HG02763 (cell line): ENCODE data around the gene GDI2.
A peak's percentile ranks its signal among the peaks of the same experiment; 100 is the strongest.
"Not testable (repeated sequence)": the region's sequence is repeated elsewhere in the genome, so short reads cannot be mapped to it uniquely, and the experiment has no call there.

Source experiments
- ATAC-seq: cut with Tn5 transposase; IDR thresholded peaks from one replicate; pipeline ENCODE4 v1.9.1; 2021; ENCODE audit warnings: mild to moderate bottlenecking, moderate library complexity; ENCODE audit not compliant: unreplicated experiment

Gene GDI2

GRCh38 chr10:5828725-5829124, 15.5 kb upstream of the GDI2 start:
- no peak for ATAC-seq

- no peak for ATAC-seq
Measured at GRCh38 chr10:5827841-5828240, 14.6 kb upstream of the GDI2 start.

GRCh38 chr10:5826511-5826910, 13.3 kb upstream of the GDI2 start:
- not testable (repeated sequence) for ATAC-seq

GRCh38 chr10:5818894-5819293, 5.7 kb upstream of the GDI2 start:
- no peak for ATAC-seq

- ATAC-seq = no peak
Measured at GRCh38 chr10:5818048-5818331, 4.8 kb upstream of the GDI2 start.

GRCh38 chr10:5817322-5818047, 4.3 kb upstream of the GDI2 start:
- no peak for ATAC-seq

GRCh38 chr10:5816170-5816569, 2.9 kb upstream of the GDI2 start:
- ATAC-seq = no peak

GRCh38 chr10:5814110-5815107, 1.2 kb upstream of the GDI2 start:
- no peak for ATAC-seq

- peak; percentile 23 for ATAC-seq
Measured at GRCh38 chr10:5813091-5813340, 218 bp downstream of the GDI2 start.

GRCh38 chr10:5812283-5813090, 747 bp downstream of the GDI2 start:
- ATAC-seq = peak; percentile 27

GRCh38 chr10:5811387-5811821, 1.8 kb downstream of the GDI2 start:
- no peak for ATAC-seq

- ATAC-seq = no peak
Measured at GRCh38 chr10:5810225-5810624, 3.0 kb downstream of the GDI2 start.

- ATAC-seq = no peak
Measured at GRCh38 chr10:5809527-5810154, 3.6 kb downstream of the GDI2 start.

GRCh38 chr10:5808783-5809392, 4.3 kb downstream of the GDI2 start:
- ATAC-seq = not testable (repeated sequence)

- no peak for ATAC-seq
Measured at GRCh38 chr10:5806745-5807144, 6.5 kb downstream of the GDI2 start.

GRCh38 chr10:5805711-5806110, 7.5 kb downstream of the GDI2 start:
- ATAC-seq = no peak

GRCh38 chr10:5805260-5805659, 8.0 kb downstream of the GDI2 start:
- ATAC-seq = no peak

- no peak for ATAC-seq
Measured at GRCh38 chr10:5804386-5804785, 8.8 kb downstream of the GDI2 start.

- no peak for ATAC-seq
Measured at GRCh38 chr10:5800782-5801181, 12.5 kb downstream of the GDI2 start.

GRCh38 chr10:5794236-5794635, 19.0 kb downstream of the GDI2 start:
- no peak for ATAC-seq

- no peak for ATAC-seq
Measured at GRCh38 chr10:5789626-5790025, 23.6 kb downstream of the GDI2 start.
